Erythroblast (primary cell): Measurements from ENCODE around the gene NRP1.

Source experiments
- GATA1 ChIP-seq: IDR thresholded peaks from 2 replicates; pipeline ENCODE4 v1.6.1; 2011; ENCODE audit warnings: low read depth, mild to moderate bottlenecking, control low read depth, low read length, moderate library complexity
- POLR2A ChIP-seq: IDR thresholded peaks from 2 replicates; pipeline ENCODE4 v1.6.1; 2011; ENCODE audit warnings: mild to moderate bottlenecking, low read length

DNA sequence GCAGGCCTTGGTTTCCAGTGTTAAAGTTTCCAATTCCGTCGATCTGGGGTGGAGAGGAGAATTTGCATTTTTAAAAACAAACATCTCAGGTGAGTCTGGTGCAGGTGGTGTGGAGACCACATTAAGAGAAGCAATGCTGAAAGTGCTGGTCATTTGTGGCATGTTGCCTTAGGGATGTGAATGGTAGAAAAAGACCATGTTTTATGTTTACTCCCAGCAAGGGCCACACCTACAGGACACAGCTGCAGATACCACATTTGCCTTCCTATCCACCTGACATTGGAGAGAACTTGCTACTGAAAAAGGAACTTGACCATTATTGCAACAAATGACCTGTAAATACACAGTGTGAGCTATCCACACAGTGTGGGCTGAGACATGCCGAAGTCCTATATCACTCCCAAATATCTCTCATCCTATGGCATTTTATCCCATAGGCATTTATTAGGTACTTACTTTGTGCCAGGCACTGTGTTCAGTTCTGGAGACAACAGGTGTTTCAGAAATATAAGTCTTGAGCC, 183.1 kb downstream of the NRP1 start:
- TF ChIP-seq POLR2A (no peak), GATA1 (no peak)
